GM19099 (cell line): ENCODE measurements around the gene IGF1R.

ENCODE experiments used
- POLR2A ChIP-seq: IDR thresholded peaks from 3 replicates; pipeline ENCODE4 v1.6.1; 2011; ENCODE audit warnings: low read depth; ENCODE audit not compliant: insufficient read length; ENCODE audit errors: extremely low read depth

Gene IGF1R

DNA sequence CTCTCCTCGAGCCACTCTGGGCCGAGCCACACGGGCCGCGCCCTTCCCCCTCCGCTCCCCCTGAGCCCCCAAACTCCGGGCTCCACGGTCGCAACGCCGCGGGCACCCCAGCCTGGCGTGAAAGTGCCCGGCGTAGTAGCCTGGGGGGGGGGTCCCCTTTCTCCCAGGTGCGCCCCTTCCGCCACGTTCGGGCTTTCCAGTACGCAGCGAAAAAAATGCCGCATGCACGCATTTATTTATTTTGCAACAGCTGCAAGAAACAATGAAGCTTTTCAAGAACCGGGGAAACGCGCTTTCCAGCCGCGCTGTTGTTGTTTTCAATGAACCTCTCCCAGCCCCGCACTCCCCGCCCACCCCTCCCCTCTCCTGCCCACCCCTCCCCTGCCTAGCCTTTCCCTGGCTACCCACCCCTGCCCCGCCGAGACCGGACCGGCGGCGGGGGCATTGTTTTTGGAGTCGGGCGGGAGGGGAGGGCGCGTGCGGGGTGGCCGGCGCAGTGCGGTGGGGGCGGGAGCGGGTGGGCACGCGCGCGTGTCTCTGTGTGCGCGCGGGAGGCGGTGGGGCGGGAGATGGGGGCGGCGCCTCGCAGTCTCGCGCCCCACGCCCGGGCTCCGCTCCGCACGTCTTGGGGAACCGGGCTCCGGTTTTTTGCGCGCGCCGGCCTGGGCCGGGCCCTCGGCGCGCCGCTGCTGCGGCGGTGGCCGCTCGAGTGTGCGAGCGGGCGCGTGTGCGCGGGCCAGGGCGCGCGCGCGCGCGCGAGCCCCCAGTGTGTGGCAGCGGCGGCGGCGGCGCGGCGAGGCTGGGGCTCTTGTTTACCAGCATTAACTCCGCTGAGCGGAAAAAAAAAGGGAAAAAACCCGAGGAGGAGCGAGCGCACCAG, at the start of gene IGF1R:
Gene IGF1R, plus strand, starts transcription at position 766 of the 880 bp plus-strand sequence. CDS start 1,043 bp downstream, outside the sequence.
- TF ChIP-seq POLR2A = no peak

DNA sequence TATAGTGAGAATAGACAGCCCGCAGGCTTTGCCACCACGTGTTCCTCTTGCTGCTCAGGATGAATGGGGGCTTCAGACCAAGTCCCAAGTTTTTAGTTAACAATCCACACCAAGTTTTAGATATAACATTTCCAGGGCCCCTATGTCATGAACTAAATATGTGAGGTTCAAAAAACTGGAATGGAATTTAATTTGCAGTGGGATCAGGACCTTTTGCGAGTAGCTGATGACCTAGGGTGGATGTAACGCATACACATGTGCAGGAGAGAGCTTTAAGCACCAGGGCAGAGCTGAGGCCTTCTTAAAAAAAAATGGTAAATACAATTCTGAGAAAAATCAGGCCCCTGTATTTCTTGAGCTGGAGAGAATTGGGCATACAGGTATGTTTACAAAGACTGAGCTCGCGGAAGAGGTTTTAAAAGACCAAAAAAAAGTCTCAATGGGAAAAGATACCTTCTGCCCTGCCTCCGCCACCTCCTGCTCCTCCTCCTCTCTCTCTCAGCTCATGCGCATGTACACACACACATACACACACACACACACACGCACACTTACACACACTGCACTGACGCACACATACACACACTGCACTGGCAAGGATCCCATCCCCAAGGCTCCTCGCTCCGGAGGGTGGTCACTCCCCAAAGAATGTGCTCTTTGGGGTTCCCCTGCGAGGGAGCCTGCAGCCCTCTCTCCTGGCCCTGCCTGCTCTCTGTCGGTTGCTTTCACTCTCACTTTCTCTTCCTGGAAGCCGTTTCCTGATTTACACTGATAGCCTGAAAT, 48.2 kb upstream of the IGF1R start:
- no peak for TF ChIP-seq POLR2A

DNA sequence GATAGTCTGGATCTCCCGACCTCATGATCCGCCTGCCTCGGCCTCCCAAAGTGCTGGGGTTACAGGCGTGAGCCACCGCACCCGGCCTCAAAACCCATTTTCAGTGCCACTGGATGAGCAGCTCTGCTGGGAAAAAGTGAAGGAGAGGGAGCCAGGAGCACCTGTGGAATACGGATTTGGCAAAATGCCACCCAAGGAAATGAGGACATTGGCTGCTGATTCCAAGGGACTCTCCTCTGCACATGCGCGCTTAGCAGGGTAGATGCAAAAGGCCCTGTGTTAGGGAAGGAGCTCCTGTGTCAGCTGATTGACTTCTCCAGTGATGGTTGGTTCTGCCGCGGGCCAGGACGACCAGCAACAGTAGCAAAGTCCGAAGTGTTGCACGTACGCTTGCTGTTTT, 43.4 kb upstream of the IGF1R start:
- no peak for TF ChIP-seq POLR2A

DNA sequence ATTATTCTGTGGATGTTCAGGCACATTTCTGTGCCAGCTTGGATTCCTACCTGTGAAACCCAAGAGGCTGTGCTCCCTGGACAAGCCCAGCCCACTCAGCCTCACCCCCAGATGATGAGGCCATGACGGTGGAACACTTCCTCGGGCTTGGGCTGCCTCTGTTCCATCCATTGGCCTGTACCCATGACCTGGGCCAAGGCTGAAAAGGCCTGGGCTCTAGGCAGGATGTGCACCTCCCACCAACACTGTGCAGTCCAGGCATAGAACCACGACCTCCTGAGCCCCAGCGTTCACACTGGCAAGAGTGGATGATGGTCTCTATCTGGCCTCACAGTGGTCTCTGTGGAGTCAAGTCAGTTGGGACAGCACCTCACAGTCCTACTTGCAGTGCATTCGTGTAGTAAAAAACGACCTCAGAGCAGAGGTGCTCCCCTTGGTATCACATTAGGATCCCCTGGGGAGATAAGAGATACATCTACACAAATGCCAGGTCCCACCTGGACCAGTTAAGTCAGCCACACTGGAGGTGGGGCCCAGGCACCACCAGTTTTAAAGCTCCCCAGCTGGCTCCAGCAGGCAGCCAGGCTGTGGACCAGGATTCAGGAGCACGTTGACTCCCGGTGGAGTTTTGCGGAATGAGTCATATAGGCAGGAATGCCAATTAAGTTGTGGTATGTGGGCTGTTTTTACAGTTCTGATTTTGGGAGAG, 39.0 kb upstream of the IGF1R start:
- no peak for TF ChIP-seq POLR2A

DNA sequence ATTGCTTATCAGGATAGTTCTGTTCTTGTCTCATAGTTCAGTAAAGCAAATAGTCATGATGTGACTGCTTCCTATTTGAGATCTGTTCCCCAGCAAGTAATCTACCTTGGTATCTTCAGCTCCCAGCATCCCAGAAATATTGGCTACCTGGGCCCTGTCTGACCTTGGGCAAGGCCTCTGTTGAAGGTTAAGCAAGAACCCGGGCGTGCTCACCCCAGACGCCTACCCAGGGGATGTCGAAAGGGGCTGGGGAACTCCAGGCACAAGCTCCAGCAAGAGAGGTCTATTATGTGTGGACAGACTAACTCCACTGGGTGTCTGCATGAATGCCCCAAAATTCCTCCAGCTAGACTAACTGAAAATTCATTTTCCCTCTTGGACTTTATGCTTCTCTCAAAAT, 37.3 kb upstream of the IGF1R start:
- TF ChIP-seq POLR2A = no peak

DNA sequence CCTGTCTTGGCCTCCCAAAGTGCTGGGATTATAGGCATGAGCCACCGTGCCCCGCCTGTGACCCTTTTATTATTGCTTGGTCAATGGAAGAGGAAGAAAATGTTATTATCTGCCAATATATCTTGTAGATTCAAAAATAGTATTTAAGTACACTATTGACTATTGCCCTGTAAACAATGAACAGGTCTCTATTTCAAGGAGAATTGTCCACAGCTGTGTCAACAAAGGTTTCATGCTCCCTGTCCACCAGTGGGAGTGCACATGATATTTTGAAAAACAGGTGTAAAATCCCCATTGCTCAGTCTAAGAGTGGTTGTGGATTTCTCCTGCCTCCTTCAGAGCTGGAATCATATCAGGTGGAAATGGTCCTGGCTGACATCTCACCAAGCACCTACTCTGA, 36.5 kb upstream of the IGF1R start:
- TF ChIP-seq POLR2A = no peak

DNA sequence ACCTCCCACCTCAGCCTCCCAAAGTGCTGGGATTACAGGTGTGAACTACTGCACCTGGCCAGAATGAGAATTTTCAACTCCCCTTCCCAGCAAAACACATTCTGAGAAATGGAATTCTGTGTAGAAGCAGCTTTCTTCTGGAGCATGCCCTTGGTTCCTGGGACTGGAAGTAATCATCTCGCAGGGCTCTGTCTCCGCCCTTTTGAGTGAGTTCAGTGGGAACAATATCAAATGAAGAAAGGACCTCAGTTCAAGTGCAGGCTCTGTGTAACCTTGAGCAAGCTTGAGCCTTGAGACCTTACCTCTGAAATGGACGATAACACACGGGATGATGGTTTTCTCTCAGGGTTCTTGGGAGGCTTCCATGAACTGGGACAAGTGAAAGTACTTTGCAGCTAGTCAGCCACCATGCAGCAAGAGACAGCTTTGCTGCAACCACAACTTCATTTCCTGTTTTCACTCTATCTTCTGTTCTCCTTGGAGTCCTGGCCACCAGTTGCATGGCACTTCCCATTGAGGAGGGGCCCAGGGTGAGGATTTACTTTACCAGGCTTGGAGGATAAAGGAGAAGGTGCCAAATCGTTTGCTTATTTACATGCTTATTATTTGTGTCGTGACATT, 35.7 kb upstream of the IGF1R start:
- no peak for TF ChIP-seq POLR2A

DNA sequence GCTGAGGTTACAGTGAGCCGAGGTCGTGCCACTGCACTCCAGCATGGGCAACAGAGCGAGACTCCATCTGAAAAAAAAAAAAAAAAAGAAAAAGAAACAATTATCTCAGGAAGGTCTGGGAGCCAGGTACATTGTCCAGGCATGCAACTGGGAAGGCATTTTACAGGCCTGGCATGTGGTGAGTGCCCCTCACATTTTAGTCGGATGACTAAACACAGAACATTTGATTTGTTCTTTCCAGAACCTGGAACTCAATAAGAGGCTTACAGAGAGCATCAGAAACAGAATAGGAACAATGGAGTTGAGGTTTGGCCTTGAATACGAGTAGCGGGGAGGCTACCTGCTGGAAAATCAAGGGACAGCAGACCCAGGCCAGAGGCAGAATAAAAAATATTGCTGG, 33.7 kb upstream of the IGF1R start:
- TF ChIP-seq POLR2A = no peak

DNA sequence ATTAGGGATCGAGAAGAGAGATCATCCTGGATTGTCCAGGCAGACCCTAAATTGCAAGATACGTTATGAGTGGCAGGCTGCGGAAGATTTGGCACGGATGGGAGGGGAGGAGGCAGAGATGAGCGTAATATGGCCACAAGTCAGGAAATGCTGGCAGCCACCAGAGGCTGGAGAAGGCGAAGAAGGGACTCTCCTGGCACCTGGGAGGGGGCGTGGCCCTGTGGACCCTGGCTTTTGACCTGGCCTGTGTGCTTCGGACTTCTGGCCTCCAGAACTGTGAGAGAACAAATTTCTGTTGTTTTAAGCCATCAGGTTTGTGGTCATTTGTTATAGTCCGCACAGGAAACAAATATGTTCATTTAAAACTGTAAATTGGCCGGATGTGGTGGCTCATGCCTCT, 31.9 kb upstream of the IGF1R start:
- TF ChIP-seq POLR2A = no peak

DNA sequence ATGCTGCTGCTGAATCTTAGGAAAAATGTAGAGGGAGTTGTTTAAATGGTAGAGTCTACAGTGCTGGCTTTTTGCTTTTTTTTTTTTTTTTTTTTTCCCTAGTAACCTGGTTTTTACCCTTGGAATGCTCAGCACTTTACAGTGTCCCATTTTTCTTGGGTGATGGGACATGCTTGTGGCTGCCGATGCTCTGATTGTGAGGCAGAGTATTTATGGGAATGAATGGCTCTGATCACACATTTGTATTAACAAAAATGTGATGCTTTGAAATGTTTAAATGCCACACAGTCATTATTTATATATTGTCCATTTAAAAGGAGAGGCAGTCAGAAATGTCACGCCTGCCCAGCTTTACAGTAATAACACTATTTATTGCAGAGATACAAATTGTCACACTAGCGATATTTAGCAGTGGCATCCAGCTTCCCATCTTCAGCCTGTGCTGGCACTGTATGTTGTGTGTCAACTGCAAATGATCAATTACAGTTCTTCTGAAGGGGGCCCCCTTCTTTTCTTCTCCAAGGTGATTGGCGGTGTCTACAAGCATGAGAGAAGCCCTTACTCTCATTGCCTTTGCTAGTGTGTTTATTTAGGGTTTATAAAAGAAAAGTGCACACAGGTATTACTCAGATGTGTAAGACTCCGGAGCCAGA, 30.9 kb upstream of the IGF1R start:
- TF ChIP-seq POLR2A = no peak

DNA sequence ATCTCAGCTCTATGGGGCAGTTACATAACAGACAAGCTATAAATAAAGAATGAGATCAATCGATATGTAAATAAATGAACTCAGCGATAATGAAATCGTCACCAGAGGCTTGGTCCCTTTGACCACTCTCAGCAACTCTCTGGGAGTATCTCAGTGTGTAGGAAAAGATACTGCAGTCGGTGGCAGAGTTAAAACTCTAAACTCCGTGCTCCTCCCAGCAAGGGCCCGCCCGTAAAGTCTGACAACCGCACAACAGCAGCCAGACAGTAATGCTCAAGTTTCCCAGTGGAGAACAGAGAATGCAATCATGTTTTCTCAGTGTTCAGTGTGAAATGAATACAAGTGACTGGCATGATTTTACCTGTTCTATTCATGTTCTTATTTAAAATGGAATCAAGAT, 28.3 kb upstream of the IGF1R start:
- no peak for TF ChIP-seq POLR2A

DNA sequence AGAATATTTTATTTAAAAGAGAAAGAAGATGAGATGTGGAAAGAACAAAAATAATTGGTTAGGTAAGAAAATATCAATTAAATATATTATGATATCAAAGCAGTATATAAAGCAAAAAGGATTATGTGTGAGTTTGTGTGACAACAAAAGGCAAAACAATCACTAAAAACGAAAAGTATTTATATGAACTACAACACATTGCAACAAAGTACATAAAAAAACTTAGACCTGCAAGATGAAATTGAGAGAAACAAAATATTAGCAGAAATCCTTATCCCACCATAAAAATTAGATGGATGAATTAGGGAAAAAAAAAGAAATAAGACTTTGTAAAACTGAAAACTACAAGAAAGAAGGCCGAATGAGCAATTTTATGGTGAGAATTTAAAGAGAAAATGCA, 27.3 kb upstream of the IGF1R start:
- no peak for TF ChIP-seq POLR2A

DNA sequence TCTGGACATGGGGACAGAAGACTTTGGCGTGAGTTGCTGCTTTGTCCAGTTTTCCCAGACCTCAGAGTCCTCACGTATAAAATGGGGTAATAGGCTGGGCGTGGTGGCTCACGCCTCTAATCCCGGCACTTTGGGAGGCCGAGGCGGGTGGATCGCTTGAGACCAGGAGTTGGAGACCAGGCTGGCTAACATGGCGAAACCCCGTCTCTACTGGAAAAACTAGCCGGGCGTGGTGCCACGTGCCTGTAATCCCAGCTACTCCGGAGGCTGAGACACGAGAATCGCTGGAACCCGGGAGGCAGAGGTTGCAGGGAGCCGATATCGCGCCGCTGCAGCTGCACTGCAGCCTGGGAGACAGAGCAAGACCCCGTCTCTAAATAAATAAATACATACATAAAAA, 22.7 kb upstream of the IGF1R start:
- TF ChIP-seq POLR2A = no peak

DNA sequence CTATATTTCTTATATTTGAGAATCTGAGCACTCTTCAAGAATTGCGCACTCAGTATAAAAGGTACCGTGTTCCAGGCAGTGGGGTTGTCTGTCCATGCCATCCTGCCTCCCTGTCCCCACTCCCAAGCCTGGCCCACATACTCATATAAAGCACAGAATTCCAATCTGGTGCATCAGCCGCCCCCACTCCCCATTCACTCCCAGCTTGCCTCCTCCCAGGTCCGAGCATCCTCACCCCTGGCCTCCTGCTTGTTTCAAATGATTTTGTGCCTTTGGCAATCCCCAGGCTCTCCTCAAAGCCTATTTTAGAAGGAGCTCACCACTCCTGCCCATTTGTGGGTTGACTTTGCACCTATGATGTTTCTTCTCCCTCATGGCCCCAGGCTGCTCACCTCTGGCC, 22.2 kb upstream of the IGF1R start:
- no peak for TF ChIP-seq POLR2A
